HL-60 (cell line): Measurements from ENCODE around the gene MGAT5B.

Experiments used
- DNase-seq, 2 experiments: peaks; one replicate each; pipeline ENCODE4 v3.0.0-alpha.2; 2010 to 2020; ENCODE audit warnings: low read depth in 1 of 2, low spot score in 1 of 2
- H3K27ac ChIP-seq: fragments of 250-450 bp; sonication (Bioruptor Pico); replicated peaks from 2 replicates; pipeline ENCODE4 v1.5.1; 2020; ENCODE audit warnings: mild to moderate bottlenecking, moderate library complexity
- H3K27me3 ChIP-seq: fragments of 250-450 bp; sonication (Bioruptor Pico); 2 replicates; pipeline ENCODE4 v1.5.1; 2021; ENCODE audit warnings: mild to moderate bottlenecking, moderate library complexity; ENCODE audit not compliant: insufficient read depth, poor library complexity, severe bottlenecking
- H3K4me3 ChIP-seq: replicated peaks from 2 replicates; pipeline ENCODE4 v1.5.1; 2011; ENCODE audit warnings: mild to moderate bottlenecking, control low read depth, low read length; ENCODE audit not compliant: insufficient read depth
- CTCF ChIP-seq: IDR thresholded peaks from one replicate; pipeline ENCODE4 v1.5.1; 2011; ENCODE audit warnings: low read length, control low read depth, inconsistent platforms; ENCODE audit not compliant: insufficient read depth
- GABPA ChIP-seq: IDR thresholded peaks from 2 replicates; pipeline ENCODE4 v1.6.1; 2012; ENCODE audit warnings: low read depth
- POLR2AphosphoS5 ChIP-seq: IDR thresholded peaks from 2 replicates; pipeline ENCODE4 v1.6.1; 2012; ENCODE audit warnings: low read depth
- REST ChIP-seq: IDR thresholded peaks from 2 replicates; pipeline ENCODE4 v1.6.1; 2012; ENCODE audit warnings: low read depth; ENCODE audit not compliant: insufficient replicate concordance
- SPI1 ChIP-seq: IDR thresholded peaks from 2 replicates; pipeline ENCODE4 v1.6.1; 2012; ENCODE audit warnings: low read depth, mild to moderate bottlenecking, borderline replicate concordance

The MGAT5B gene

DNA sequence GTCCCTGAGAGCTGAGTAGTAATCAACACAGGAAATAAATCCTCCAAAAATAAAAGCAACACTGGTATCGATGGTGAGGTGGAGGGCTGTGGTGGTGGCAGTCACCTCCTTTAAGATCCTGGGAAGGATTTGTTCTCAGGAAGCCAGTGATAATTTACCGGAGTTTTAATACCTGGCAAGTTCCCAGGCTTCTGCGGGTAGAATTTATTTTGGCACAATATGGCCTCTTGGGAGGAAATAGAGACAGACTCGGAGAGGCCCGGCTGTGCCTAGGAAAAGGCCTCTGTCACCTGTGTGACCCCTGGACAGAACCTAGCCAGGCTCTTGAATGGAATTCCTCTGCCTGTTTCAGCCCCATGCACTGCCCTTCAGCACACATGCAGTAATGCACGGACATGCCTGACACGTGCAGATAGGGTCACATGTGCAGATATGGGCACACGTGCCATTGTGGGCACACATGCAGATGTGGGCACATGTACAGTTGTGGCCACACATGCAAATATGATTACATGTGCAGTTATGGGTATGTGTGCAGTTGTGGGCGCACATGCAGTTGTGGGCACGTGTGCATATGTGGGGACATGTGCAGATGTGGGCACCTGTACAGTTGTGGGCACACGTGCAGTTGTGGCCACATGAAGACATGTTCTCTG is 33.5 kb downstream of the MGAT5B start:
- no peaks in the 10 kb centered on the region for H3K27me3 ChIP-seq
- TF ChIP-seq GABPA (no peak), SPI1 (no peak), REST (no peak), CTCF (no peak), POLR2AphosphoS5 (no peak)
- H3K27ac ChIP-seq, result no peak overlapping the region
- no peak for DNase-seq
- H3K4me3 ChIP-seq, result no peak overlapping the region

DNA sequence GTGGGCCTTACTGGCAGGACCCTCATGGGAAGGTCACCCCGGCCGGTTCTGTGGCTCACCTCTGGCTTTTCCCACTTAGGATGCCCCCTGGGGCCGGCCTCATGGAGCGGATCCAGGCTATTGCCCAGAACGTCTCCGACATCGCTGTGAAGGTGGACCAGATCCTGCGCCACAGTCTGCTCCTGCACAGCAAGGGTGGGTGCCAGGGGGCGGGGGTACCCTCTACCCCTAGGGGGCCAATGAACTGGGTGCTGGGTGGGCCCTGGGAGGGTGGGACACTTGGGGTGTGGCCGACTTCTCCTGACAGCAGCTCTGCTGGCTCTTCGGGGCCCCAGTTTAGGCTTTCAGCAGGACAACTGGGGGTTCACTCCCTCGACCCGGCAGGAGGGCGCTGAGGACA is 34.3 kb downstream of the MGAT5B start:
- Histone ChIP-seq H3K27me3 (no peaks in the 10 kb centered on the region), H3K27ac (no peak overlapping the region), H3K4me3 (no peak overlapping the region)
- DNase-seq, result no peak
- no peak for TF ChIP-seq SPI1
- TF ChIP-seq POLR2AphosphoS5, result no peak
- no peak for TF ChIP-seq GABPA
- no peak for TF ChIP-seq REST
- no peak for TF ChIP-seq CTCF

GRCh38 chr17:76903631-76904030 is 35.4 kb downstream of the MGAT5B start:
- no peak for DNase-seq
- no peak for TF ChIP-seq POLR2AphosphoS5
- TF ChIP-seq CTCF, result no peak
- H3K27ac ChIP-seq, result no peak overlapping the region
- H3K27me3 ChIP-seq, result no peaks in the 10 kb centered on the region
- H3K4me3 ChIP-seq, result no peak overlapping the region

- Histone ChIP-seq H3K27ac (no peak overlapping the region), H3K27me3 (no peaks in the 10 kb centered on the region), H3K4me3 (no peak overlapping the region)
- no peak for DNase-seq
- no peak for TF ChIP-seq GABPA
- TF ChIP-seq CTCF, result no peak
- TF ChIP-seq SPI1, result no peak
- no peak for TF ChIP-seq POLR2AphosphoS5
- no peak for TF ChIP-seq REST
Observed at GRCh38 chr17:76904116-76904515, 35.9 kb downstream of the MGAT5B start.
